ENCODE measurements around the gene LHX6. TPM values are rescaled to one million over a fixed set of nuclear protein-coding genes. Genes with fewer than 3 reads are reported as not detected.

LHX6 gene
- total and polyA plus RNA-seq, 9 of the 15 experiments (the other 6 are each of a cell fraction or from before 2014, with no cell fraction given), result 2.8 to 16.3 (median 7.9) TPM

DNA sequence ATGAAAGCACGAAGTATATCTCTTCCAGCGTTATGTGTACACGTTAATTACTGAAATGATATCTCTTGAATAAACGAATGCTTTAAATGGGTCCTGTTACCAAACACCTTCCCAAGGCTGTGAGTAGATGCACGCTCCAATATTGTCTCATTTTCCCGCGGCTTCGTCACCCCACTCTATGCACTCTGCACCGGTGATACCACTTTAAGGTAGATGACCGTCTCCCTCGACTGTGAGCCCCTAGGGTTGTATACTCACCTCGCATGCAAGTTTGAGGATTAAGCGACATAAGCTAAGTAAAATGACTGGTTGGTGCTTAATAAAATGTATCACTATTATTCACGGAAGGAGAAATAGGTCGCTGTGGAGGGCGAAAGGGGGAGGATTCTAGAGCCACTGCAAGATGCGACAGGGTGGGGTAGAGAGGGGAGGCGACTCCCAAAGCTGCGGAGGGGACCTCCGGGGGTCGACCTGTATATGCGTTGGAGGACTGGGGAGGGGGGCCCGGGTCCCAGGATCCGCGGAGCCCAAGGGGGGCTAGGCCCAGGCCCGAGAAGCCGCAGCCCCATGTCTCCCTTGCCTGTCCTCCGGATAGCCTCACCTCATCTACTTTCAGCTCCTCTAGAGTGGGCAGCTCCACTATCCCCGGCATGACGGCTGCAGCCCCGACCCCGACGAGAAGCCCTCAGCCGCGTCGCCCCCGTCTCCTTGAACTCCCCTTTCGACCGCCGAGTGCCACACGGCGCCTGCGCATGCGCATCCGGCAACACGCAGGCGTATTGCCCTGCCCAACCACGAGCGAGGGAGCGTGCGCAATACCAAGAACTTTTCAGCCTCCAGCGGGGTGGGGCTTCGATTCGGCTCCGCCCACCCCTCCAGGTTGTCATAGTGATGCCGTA, 69.5 kb downstream of the LHX6 start, which contains the start of the genes MORN5 and NDUFA8 (continued):
- TF ChIP-seq, protein P1, sequence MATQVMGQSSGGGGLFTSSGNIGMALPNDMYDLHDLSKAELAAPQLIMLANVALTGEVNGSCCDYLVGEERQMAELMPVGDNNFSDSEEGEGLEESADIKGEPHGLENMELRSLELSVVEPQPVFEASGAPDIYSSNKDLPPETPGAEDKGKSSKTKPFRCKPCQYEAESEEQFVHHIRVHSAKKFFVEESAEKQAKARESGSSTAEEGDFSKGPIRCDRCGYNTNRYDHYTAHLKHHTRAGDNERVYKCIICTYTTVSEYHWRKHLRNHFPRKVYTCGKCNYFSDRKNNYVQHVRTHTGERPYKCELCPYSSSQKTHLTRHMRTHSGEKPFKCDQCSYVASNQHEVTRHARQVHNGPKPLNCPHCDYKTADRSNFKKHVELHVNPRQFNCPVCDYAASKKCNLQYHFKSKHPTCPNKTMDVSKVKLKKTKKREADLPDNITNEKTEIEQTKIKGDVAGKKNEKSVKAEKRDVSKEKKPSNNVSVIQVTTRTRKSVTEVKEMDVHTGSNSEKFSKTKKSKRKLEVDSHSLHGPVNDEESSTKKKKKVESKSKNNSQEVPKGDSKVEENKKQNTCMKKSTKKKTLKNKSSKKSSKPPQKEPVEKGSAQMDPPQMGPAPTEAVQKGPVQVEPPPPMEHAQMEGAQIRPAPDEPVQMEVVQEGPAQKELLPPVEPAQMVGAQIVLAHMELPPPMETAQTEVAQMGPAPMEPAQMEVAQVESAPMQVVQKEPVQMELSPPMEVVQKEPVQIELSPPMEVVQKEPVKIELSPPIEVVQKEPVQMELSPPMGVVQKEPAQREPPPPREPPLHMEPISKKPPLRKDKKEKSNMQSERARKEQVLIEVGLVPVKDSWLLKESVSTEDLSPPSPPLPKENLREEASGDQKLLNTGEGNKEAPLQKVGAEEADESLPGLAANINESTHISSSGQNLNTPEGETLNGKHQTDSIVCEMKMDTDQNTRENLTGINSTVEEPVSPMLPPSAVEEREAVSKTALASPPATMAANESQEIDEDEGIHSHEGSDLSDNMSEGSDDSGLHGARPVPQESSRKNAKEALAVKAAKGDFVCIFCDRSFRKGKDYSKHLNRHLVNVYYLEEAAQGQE (IDR thresholded peaks at IDR 0.05; ENCODE audit: borderline replicate concordance), result no peak
- TF ChIP-seq, protein P1 (CRISPR knock-in tag; IDR thresholded peaks at IDR 0.05; ENCODE audit: low read depth), result 0 out of 2 replicates have a peak, but pooled peaks have one; percentile 27
- TF ChIP-seq SAP30 (IDR thresholded peaks at IDR 0.05; ENCODE audit: borderline replicate concordance, insufficient read depth, low read depth, low read length, poor library complexity, severe bottlenecking) (peak; percentile 26), L3MBTL2 (IDR thresholded peaks at IDR 0.05) (peak; percentile 26; the same call in 1 of the 2 replicates), PHB2 (IDR thresholded peaks at IDR 0.05; ENCODE audit: low read depth) (no peak), NFRKB (IDR thresholded peaks at IDR 0.05; ENCODE audit: low read depth) (no peak), ZNF583 (CRISPR knock-in tag; IDR thresholded peaks at IDR 0.05) (no peak), KDM4B (IDR thresholded peaks at IDR 0.05; ENCODE audit: borderline replicate concordance in 2 of 2, low read depth in 1 of 2) (0 out of 4 replicates have a peak, but pooled peaks of 1 of the 2 experiments have one; percentile 40), RBBP5 (IDR thresholded peaks at IDR 0.05; ENCODE audit: borderline replicate concordance, insufficient read depth, low read length, poor library complexity, severe bottlenecking) (peak; percentile 86)
- TF ChIP-seq, protein P2, sequence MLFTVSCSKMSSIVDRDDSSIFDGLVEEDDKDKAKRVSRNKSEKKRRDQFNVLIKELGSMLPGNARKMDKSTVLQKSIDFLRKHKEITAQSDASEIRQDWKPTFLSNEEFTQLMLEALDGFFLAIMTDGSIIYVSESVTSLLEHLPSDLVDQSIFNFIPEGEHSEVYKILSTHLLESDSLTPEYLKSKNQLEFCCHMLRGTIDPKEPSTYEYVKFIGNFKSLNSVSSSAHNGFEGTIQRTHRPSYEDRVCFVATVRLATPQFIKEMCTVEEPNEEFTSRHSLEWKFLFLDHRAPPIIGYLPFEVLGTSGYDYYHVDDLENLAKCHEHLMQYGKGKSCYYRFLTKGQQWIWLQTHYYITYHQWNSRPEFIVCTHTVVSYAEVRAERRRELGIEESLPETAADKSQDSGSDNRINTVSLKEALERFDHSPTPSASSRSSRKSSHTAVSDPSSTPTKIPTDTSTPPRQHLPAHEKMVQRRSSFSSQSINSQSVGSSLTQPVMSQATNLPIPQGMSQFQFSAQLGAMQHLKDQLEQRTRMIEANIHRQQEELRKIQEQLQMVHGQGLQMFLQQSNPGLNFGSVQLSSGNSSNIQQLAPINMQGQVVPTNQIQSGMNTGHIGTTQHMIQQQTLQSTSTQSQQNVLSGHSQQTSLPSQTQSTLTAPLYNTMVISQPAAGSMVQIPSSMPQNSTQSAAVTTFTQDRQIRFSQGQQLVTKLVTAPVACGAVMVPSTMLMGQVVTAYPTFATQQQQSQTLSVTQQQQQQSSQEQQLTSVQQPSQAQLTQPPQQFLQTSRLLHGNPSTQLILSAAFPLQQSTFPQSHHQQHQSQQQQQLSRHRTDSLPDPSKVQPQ (CRISPR knock-in tag; IDR thresholded peaks at IDR 0.05; ENCODE audit: borderline replicate concordance), result no peak

Data from K562 (cell line).